ENCODE measurements around the gene NELL1.

Gene NELL1

GRCh38 chr11:21520244-21520643 lies 850.9 kb downstream of the NELL1 start:
- DNase-seq, result no peak

DNA sequence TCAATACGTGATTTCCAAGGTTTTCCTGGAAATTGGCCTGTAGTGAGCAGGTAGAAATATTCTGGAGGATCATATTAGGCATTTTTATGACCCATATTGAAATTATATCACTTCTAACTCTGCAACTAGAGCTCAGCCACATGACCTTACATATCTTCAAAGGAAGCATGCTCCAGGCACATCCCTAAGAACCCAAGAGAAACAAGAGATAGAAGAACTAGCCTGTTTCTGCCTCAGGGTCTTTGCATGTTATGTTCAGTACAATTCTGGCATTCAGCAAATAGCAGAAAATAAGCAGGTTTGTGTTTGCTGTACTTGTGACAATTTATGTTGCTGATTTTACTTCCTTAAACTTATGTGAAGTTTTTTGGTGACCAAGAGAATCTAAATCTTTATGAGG lies 859.8 kb downstream of the NELL1 start:
- no peak for DNase-seq

DNA sequence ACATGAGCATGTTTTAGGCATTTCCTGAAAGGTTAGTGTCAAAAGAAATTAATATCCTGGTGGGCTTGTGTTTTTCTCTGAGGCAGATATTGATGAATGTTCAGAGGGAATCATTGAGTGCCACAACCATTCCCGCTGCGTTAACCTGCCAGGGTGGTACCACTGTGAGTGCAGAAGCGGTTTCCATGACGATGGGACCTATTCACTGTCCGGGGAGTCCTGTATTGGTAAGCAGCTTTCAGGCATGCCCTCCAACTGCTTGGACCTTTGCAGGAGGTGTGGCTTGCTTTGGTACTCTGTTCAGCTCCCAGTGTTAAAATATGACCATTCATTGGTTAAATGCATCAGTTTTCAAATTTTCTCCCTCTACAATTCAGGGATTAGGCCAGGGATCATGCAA lies 864.9 kb downstream of the NELL1 start:
- no peak for DNase-seq

DNA sequence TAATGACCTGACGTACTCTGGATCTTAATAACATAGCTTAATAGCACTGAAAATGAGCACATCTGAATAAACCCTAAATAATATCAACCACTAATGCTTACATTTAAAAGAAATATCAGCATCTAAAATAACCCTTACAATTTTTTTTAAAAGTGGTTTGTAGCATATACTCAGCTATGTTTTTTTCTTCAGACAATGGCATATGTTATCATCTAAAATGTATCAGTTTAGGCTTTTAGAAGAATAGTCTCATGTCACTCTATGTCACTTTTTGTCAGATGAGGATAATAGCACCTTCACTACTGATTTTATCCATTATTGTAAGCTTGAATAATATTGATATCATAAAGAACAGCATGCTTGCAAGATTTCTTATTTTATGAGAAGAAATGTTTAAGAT lies 868.6 kb downstream of the NELL1 start:
- DNase-seq, result no peak

- DNase-seq, result no peak
Observed at GRCh38 chr11:21541187-21541751, 871.9 kb downstream of the NELL1 start.

GRCh38 chr11:21543901-21544300 lies 874.5 kb downstream of the NELL1 start:
- no peak for DNase-seq

DNA sequence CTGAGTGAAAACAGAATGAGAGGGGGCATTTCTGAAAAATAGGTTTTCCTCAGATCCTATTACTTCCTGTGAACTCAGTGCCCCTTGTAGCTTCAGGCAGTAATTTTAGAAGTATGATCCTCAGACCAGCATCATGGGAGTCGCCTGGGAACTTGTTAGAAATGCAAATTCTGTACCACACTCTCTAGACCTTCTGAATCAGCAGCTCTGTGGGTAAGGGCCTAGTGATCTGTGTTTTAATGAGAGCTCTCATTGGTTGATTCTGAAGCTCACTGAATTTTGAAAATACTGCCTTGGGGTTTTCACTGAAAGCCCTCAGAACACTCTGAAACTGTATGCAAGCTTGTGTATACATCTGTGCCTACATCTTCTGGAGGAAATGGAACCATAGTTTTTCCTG lies 876.3 kb downstream of the NELL1 start:
- DNase-seq, result no peak

GRCh38 chr11:21546703-21547102 lies 877.3 kb downstream of the NELL1 start:
- DNase-seq, result no peak

DNA sequence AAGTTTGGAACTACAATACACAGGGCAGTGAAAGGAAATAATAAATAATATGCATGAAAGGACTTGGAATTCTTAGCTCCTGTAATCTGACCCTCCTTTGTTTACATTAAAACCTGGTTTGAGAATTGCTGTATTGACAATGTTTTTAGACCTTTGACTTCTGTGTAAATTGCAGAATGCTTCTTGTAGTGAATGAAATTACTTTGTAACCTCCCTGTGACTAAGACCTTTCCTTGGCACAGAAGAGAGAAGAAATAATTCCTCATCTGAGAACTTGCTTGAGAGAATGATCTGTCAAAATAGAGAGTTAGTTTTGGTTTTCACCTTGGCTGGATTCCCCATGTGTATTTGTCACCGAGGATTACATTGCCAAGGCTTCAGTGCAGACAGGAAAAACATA lies 883.5 kb downstream of the NELL1 start:
- DNase-seq, result no peak

DNA sequence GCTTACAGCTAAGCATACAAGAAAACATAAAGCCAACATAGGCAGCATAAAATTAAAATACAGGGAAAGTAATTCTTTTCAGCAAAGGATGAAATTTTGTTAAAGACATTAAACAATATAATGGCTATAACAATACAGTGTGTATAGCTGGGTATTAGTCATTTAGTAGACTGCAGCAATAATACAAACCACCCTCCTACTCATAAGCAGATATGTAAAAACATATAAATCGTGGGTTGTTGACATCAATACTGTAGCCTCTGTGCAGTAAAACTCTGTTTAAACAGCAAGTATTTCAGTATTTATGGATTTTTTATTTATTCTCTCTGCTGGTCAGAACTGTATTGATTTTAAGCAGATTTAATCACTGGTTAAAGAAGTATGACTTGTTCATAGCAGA lies 884.4 kb downstream of the NELL1 start:
- DNase-seq, result no peak

GRCh38 chr11:21554284-21554683 lies 884.9 kb downstream of the NELL1 start:
- no peak for DNase-seq

DNA sequence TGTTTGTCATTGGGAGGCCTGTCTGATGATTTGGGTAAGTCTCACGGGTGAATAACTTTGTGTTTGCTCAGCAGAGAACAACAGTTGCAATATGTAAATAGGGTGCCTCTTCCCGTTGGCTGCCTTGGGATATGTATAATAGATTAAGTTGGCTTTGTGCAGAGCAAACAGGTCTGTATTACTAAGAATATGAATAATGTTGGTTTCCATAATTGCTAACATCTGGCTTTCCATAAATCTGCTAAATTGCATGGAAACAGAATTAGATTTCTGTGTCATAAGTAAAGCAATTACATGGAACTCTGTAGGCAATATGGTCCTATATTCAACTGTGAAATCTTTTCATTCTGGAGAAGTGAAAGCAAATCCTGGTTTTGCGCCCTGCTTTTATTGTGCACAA lies 887.5 kb downstream of the NELL1 start:
- DNase-seq, result no peak

DNA sequence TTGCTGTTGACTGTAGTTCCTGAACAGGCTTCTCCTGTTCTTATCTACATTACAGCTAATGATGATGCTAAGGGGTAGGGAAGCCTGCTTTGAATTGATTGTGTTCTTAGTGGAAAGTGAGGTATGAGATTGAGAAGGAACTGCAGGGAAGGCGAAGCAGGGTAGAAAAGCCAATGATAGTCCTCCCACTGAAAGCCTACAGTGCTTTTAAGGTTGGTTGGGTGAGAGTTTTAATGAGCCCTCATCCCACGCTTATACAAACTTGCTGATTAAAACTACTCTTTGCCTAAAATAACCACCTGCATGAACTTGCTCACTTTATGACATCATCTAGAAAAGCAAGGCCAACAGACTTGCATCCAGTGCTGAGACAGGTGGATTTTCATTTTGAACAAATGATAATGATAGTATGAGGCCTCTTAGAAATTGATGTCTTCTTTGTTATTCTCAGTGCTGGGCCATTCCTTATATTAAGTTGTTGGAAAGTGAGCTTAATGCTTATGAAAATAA lies 891.1 kb downstream of the NELL1 start:
- no peak for DNase-seq

GRCh38 chr11:21561581-21561980 lies 892.2 kb downstream of the NELL1 start:
- DNase-seq, result no peak

- DNase-seq, result no peak
Observed at GRCh38 chr11:21564095-21564494, 894.7 kb downstream of the NELL1 start.

- no peak for DNase-seq
Observed at GRCh38 chr11:21564833-21565682, 895.7 kb downstream of the NELL1 start.

GRCh38 chr11:21566521-21567117 lies 897.2 kb downstream of the NELL1 start:
- no peak for DNase-seq

DNA sequence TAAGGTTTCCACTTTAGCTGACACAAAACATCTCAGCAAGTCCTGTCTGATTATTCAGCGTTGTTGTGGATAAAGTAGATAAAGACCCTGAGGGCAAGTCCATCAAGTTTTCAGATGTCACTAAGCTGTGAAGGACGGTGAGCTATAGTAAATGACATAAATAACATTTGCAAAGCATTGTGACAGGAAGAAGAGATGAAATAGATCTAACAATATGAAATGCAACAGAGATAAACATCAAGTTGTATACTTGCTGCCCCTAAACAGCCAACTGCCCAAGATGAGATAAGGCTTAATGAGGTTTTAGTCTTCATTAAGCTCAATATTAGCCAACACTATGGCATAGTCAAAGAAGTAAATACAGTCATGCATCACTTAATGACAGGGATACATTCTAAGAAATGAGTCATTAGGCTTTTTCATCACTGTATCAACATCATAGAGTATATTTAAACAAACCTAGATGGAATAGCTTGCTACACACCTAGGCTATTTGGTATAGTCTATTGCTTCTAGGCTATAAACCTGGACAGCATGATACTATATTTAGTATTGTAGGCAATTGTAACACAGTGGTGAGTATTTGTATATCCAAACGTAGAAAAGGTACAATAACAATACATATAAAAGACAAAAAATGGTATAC lies 898.4 kb downstream of the NELL1 start:
- no peak for DNase-seq

GRCh38 chr11:21572210-21572609 lies 902.8 kb downstream of the NELL1 start:
- no peak for DNase-seq

- DNase-seq, result no peak
Observed at GRCh38 chr11:21582791-21583190, 913.4 kb downstream of the NELL1 start.

DNA sequence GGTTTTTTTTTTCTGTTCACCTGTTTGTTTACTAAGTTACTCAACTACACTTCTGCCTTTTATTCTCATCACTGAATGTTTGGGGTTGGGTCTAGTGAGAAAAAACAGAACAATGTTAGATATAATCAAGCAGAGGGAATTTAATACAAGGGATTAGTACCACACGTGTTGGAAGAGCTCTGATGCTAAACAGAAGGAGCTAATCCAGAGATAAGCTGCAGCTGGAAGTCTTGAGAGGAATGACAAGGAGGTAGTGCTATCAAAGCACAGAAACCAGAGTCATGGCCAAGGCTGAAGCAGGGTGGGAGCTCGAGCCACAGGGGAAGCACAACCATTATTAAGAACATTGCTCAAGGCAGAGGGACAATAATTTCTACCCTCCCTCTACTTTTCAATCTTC lies 919.4 kb downstream of the NELL1 start:
- DNase-seq, result no peak

- DNase-seq, result no peak
Observed at GRCh38 chr11:21602699-21603098, 933.3 kb downstream of the NELL1 start.

GRCh38 chr11:21603886-21604285 lies 934.5 kb downstream of the NELL1 start:
- DNase-seq, result no peak

- no peak for DNase-seq
Observed at GRCh38 chr11:21604564-21604963, 935.2 kb downstream of the NELL1 start.
